GM18502 (cell line): ENCODE data around the gene GPR78.
"Not testable (repeated sequence)": the region's sequence is repeated elsewhere in the genome, so short reads cannot be mapped to it uniquely, and the experiment has no call there.

Experiments
- ATAC-seq: cut with Tn5 transposase; IDR thresholded peaks from one replicate; pipeline ENCODE4 v1.9.1; 2021; ENCODE audit warnings: mild to moderate bottlenecking; ENCODE audit not compliant: unreplicated experiment, poor library complexity

The GPR78 gene

DNA sequence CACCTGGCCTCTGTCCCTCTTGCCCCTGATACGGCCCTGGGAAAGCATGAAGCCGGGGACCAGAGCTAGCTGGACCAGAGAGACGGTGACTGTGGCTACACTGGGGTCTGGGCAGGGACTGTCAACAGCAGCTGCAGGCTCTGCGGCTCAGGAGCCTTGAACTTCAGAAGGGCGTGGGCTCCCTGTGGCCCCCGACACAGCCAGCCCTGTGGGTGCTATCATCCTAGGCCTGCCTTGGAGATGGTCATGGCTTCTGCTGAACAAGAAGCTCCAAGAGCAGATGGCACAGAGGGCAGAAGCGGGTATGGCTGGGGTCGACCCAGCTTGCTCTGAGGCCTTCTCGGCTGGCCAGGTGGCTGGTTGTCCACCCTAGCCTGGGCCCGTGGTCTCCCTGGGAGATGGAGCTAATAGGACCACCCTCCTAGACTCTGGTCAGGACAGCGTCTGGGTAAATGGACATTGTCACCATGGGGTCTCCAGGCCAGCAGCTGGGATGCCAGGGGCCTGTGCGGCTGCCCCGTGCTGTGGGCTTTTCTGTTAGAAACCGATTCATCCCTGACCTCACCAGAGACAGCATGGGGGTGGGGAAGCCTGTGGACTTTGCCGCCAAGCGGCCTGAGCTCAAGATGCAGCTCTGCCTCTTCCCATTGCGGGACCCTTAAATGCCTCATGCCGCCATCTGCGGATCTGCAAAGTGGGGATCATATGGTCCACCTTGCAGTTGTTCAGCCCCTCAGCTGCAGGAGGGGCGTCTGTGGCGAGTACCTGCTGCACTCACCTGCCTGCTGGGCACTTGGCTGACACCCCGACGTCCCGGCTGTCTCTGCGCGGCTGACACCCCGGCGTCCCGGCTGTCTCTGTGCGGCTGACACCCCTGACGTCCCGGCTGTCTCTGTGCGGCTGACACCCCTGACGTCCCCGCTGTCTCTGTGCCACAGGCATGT lies 33.5 kb downstream of the GPR78 start:
- no peak for ATAC-seq

DNA sequence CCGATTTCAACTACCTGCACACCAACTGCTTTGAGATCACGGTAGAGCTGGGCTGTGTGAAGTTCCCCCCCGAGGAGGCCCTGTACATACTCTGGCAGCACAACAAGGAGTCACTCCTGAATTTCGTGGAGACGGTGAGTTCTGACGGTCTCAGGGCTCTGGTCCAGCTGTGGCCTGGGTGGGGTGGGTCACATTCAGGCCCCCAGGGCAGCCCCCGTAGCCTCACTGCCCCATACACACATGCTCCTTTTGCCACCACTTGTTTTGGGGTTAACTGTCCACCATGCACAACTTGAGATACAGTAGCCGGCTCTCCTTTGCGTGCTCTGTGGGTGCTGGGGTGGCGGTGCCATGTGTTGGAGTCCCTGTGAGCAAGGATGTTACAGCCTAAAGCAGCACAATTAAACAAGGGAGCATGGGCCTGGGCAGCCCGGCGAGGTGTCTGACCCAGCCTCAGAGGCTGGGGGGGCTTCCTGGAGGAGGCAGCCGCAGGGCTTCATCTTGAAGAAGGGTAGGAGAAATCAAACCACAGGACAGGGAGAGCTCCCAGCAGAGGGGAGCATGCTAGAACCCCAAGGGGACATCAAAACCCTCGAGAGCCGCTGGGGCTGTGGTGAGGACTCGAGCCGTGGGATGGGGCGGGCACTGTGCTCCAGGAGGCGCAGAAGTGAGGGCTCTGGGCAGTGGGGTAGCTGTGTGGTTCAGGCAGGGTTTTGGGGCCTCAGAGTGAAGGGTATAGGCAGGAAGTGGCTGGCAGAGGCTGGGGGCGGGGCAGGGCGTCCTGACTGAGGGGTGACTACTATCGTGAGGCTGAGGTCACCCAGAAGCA lies 34.4 kb downstream of the GPR78 start:
- ATAC-seq = no peak

DNA sequence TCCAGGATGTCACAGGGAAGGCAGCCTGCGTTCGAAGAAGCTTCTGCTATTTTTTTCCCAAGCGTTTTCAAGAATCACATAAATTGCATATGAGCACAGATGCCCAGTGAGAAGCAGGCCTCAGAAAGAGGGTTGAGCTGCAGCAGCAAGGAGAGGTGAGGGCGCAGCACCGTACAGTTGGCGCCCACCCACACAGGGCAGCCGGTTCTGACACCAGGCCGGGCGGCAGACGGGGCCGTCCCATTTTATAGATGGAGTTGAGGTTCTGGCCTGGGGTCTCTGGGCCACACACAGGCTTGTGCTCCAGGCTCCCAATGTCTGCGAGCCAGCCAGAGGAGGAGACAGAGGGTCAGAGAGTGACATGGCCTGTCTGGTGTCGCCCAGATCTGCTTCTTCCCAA lies 35.2 kb downstream of the GPR78 start:
- ATAC-seq = no peak

DNA sequence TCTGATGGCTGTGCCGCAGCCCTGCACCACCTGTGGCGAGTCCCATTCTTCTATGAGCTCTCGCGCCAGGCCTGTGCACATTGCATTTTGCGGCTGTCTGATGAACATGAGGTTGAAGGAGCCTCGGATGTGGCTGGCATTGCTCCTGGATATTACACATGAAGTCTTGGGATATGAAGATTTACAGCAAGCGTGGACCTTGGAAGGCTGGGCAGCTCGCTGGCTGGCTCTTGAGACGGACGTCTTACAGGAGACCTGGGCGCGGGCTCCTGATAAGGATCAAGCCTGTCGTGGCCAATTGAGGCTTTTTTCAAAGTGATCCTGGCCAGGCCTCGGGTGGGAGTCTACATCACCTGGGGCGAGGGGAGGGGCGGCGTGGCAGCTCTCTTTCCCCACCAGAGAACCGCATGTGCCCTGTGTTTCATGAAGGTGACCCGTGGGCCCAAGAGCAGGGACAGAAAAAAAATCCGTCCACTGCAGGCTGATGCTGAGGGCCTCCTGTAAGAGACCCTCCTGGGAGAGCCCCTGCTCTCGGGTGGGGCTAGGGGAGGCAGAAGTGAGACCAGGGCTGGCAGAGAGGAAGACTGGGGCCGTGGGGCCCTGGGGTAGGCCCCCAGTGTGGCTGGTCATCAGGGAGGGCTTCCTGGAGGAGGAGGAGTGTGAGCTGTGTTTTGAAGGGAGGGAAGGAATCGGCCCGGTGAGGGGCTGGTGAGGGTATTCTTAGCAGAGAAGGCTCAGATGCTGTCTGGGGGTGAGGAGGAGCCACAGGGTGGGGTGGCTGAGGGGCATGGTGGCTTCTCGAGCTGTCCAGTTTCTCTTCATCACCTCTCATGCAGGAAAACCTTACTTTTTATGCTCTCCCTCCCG lies 36.0 kb downstream of the GPR78 start:
- no peak for ATAC-seq

DNA sequence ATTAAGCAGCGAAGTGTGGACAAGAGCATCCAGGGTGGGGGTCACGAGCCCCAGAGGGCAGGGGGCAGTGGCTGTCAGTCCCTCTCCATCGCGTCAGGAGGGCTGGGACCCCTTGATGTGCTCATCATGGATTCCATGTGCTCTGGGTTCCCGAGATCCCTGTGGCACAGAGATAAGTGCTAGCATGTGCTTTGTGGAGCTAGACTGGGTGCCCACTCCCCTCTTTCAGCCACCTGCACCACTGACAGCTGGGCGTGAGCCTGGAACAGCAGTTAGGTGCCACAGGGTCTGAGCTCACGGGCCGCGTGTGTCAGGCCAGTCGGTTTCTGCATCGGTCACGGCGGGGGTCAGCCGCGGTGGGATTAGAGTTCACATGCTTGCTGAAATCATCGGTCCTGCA lies 36.6 kb downstream of the GPR78 start:
- no peak for ATAC-seq

DNA sequence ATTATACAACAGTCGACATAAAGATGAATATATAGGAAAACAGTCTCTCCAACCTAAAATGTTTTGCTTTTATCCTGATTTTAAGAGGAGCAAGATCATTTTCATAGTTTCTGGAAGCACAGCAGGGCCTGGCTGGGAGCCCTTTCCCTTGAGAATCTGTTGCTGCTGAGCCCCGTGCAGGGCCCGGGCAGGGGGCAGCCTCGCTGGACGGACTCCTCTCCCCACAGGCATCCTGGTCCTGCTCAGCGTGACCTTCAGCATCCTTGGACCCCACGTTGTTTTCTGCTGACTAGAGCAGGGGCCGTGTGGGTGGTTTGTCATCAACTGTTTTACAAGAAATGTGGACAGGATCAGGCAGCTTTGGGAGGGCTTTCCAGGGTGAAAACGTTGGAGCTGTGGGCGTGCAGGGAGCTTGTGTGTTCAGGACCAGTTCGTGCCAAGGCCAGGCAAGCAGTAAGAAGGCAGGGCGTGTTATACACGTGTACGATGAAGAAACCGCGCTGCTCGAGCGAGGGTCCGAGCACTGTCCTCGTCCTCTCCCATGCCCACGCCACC lies 37.4 kb downstream of the GPR78 start:
- ATAC-seq = no peak

DNA sequence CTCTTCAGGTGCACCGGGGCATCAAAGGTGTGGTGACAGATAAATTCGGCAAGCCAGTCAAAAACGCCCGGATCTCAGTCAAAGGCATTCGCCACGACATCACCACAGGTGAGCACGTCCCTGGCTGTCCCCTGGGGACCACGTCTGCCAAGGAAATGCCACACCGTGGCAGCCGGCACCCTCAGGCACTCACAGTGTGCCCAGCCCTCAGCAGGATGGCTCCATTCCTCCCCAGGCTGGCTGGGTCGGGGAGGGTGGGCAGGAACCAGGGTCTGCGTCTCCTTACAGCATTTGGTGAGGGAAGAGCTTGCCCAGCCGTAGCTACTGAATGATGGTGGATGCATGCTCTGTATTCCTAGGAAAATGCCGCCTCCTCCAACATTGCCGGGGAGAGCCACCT lies 38.2 kb downstream of the GPR78 start:
- ATAC-seq = no peak

DNA sequence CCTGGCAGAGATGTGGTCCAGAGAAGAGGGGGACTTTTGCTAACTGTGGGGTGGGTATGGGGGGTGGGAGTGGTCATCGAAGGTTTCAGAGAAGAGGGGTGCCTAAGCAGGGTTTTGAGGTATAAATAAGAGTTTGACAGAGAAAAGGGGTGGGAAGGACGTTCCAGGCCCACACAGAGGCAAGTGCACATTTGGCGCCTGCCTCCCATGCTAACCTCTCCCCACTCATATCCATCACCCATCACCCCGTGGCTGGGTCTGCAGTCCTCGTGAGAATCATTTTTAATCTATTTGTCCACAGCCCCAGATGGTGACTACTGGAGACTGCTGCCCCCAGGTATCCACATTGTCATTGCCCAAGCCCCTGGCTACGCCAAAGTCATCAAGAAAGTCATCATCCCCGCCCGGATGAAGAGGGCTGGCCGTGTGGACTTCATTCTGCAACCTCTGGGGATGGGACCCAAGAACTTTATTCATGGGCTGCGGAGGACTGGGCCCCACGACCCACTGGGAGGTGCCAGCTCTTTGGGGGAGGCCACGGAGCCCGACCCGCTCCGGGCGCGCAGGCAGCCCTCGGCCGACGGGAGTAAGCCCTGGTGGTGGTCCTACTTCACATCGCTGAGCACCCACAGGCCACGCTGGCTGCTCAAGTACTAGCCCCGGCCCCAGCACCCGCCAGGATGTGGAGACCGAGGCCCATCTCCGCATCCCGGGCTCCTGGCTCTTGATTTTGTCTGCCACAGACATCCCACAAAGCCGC lies 38.9 kb downstream of the GPR78 start:
- no peak for ATAC-seq

DNA sequence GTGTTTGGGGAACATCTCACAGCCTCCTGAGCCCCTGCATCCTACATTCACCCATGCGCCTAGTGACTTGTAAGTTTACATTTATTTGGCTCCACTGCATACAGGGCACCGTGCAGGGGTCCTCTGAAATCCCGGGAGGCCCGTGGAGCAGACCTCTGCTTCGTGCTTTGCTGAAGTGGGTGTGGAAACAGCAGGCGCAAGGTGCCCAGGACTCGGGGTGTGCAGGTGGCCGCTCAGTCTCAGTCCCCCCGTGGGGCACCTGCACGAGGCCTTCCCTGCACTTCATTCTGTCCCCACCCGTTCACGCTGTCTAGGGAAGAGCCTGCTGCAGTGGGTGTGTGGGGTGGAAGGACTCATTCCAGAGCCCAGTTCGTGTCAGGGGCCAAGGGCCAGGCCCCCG lies 40.9 kb downstream of the GPR78 start:
- ATAC-seq = not testable (repeated sequence)

DNA sequence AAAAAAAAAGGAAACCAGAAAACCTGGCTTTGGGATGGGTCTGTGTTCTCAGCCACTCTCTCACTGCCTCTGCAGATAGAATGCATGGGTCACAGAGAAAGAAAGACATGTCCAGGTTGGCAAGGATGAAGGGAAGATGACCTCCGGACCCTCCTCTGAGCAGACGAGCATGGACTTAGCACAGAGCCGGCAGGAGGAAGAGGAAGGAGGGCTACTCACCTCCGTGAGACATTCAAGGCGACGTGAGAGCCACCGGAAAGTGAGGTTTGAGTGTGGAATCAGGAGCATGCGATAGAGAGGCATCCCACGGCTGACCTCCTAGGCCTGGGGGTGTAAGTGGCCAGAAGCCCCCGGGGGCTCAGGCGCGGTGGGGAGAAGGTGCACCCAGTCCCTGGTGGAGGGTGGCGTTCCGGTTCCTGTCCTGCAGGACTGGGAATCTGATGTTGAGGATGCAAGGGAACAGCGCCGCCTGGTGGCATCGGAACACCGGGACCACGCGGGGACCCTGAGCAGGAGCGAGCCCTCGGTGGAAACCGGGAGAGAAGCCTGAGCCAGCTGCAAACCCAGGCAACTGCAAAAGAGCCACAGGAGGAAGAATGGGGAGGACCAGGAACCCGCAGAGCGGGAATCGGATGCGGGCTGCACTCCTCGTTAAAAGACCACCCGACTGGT lies 44.5 kb downstream of the GPR78 start:
- ATAC-seq = not testable (repeated sequence)

DNA sequence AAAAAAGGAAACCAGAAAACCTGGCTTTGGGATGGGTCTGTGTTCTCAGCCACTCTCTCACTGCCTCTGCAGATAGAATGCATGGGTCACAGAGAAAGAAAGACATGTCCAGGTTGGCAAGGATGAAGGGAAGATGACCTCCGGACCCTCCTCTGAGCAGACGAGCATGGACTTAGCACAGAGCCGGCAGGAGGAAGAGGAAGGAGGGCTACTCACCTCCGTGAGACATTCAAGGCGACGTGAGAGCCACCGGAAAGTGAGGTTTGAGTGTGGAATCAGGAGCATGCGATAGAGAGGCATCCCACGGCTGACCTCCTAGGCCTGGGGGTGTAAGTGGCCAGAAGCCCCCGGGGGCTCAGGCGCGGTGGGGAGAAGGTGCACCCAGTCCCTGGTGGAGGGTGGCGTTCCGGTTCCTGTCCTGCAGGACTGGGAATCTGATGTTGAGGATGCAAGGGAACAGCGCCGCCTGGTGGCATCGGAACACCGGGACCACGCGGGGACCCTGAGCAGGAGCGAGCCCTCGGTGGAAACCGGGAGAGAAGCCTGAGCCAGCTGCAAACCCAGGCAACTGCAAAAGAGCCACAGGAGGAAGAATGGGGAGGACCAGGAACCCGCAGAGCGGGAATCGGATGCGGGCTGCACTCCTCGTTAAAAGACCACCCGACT lies 50.2 kb downstream of the GPR78 start:
- not testable (repeated sequence) for ATAC-seq

DNA sequence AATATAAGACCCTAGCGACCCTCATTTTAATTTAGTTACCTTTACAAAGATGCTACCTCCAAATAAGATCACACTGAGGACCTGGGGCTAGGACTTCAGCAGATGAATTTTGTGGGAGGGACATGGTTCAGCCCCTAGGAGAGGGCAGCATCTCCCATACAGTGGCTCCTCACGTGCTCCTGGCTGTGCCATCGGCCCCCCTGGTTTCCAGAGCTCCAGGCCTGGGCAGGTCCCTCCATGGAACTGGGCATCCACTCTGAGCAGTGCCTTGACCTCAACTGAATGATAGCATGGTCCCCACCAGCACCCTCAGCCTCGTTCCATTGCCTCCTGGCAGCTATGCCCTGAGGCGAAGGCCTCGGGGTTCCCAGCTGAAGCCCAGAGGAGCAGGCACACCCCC lies 51.7 kb downstream of the GPR78 start:
- ATAC-seq = not testable (repeated sequence)

DNA sequence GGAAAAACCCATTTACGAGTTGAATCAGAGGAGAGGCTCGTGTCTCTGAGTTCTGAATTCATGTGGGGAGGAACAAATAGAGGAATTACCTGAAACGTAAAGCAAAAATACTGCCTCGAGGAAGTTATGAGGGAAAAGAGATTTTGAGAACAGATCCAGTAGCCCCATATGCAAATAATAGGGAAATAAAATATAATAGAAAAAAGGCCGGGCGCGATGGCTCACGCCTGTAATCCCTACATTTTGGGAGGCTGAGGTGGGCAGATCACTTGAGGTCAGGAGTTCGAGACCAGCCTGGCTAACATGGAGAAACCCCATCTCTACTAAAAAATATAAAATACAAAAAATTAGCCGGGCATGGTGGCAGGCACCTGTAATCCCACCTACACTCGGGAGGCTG lies 54.6 kb downstream of the GPR78 start:
- ATAC-seq = not testable (repeated sequence)

DNA sequence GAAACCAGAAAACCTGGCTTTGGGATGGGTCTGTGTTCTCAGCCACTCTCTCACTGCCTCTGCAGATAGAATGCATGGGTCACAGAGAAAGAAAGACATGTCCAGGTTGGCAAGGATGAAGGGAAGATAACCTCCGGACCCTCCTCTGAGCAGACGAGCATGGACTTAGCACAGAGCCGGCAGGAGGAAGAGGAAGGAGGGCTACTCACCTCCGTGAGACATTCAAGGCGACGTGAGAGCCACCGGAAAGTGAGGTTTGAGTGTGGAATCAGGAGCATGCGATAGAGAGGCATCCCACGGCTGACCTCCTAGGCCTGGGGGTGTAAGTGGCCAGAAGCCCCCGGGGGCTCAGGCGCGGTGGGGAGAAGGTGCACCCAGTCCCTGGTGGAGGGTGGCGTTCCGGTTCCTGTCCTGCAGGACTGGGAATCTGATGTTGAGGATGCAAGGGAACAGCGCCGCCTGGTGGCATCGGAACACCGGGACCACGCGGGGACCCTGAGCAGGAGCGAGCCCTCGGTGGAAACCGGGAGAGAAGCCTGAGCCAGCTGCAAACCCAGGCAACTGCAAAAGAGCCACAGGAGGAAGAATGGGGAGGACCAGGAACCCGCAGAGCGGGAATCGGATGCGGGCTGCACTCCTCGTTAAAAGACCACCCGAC lies 55.8 kb downstream of the GPR78 start:
- ATAC-seq = not testable (repeated sequence)
